ENCODE results near the gene DDB1. TPM values are rescaled to one million over a fixed set of nuclear protein-coding genes. Genes with fewer than 3 reads are reported as not detected.
A peak's percentile ranks its signal among the peaks of the same experiment; 100 is the strongest.

DDB1 gene
- total and polyA plus RNA-seq, 2 of the 13 experiments (the other 11 are each of a cell fraction or from before 2014, with no cell fraction given): 217 to 266 TPM

DNA sequence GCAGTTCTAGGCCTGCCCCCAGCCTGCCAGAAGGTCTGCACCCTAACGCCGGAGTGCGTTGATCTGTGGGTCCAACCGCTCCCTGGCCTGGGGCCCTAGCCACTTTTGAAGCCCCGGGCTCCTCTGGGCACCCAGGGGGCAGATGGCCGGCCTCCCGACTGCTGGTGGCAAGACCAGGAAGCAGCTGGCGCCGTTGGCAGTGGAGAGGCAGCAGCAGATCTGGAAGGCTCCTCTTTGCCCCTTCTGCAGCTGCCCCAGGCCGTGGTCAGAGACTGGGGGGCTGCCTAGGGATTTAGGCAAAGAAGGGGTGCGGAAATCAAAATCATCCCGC is 37.3 kb downstream of the DDB1 start (continued):
- no peak for TF ChIP-seq MEIS1 (CRISPR knock-in tag; IDR thresholded peaks at IDR 0.05; ENCODE audit: borderline replicate concordance)
- peak; percentile 78; the same call in 1 of the 2 replicates for TF ChIP-seq HNRNPL (IDR thresholded peaks at IDR 0.05; ENCODE audit: low read depth, low read length)
- TF ChIP-seq GZF1 (CRISPR knock-in tag; IDR thresholded peaks at IDR 0.05): no peak
- 0 out of 2 replicates have a peak, but pooled peaks have one; percentile 1 for TF ChIP-seq ZSCAN20 (CRISPR knock-in tag; IDR thresholded peaks at IDR 0.05; ENCODE audit: borderline replicate concordance)
- TF ChIP-seq ZNF329 (CRISPR knock-in tag; IDR thresholded peaks at IDR 0.05; ENCODE audit: low read depth): 0 out of 2 replicates have a peak, but pooled peaks have one; percentile 18
- TF ChIP-seq ZNF350 (CRISPR knock-in tag; IDR thresholded peaks at IDR 0.05; ENCODE audit: borderline replicate concordance, low read depth): peak; percentile 38
- TF ChIP-seq ZNF317 (CRISPR knock-in tag; IDR thresholded peaks at IDR 0.05): peak; percentile 7; the same call in 1 of the 2 replicates
- TF ChIP-seq ZNF564 (CRISPR knock-in tag; IDR thresholded peaks at IDR 0.05): peak; percentile 54; the same call in 1 of the 2 replicates
- 0 out of 2 replicates have a peak, but pooled peaks have one; percentile 6 for TF ChIP-seq ZNF430 (CRISPR knock-in tag; IDR thresholded peaks at IDR 0.05)
- no peak for TF ChIP-seq ZNF746 (CRISPR knock-in tag; IDR thresholded peaks at IDR 0.05)
- no peak for TF ChIP-seq ZNF724P (CRISPR knock-in tag; IDR thresholded peaks at IDR 0.05; ENCODE audit: borderline replicate concordance)
- TF ChIP-seq POLR2AphosphoS5 (IDR thresholded peaks at IDR 0.05; ENCODE audit: low read depth, low read length): no peak
- TF ChIP-seq HNF1B (CRISPR knock-in tag; IDR thresholded peaks at IDR 0.05): 0 out of 2 replicates have a peak, but pooled peaks have one; percentile 10
- TF ChIP-seq ZFP82 (CRISPR knock-in tag; IDR thresholded peaks at IDR 0.05; ENCODE audit: borderline replicate concordance): 0 out of 2 replicates have a peak, but pooled peaks have one; percentile 15
- no peak for TF ChIP-seq ETV5 (CRISPR knock-in tag; IDR thresholded peaks at IDR 0.05; ENCODE audit: borderline replicate concordance)
- peak; percentile 10 for TF ChIP-seq TEAD3 (CRISPR knock-in tag; optimal IDR thresholded peaks at IDR 0.05; ENCODE audit: borderline replicate concordance)
- TF ChIP-seq, protein P1, sequence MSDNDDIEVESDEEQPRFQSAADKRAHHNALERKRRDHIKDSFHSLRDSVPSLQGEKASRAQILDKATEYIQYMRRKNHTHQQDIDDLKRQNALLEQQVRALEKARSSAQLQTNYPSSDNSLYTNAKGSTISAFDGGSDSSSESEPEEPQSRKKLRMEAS (IDR thresholded peaks at IDR 0.05): 0 out of 2 replicates have a peak, but pooled peaks have one; percentile 26
- TF ChIP-seq, protein P2, sequence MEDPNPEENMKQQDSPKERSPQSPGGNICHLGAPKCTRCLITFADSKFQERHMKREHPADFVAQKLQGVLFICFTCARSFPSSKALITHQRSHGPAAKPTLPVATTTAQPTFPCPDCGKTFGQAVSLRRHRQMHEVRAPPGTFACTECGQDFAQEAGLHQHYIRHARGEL (CRISPR knock-in tag; IDR thresholded peaks at IDR 0.05): peak; percentile 11; the same call in 1 of the 2 replicates
- peak; percentile 75; the same call in 1 of the 2 replicates for TF ChIP-seq ZNF788 (CRISPR knock-in tag; IDR thresholded peaks at IDR 0.05; ENCODE audit: borderline replicate concordance)
- TF ChIP-seq ZSCAN21 (CRISPR knock-in tag; IDR thresholded peaks at IDR 0.05; ENCODE audit: borderline replicate concordance): no peak
- TF ChIP-seq ZNF660 (CRISPR knock-in tag; IDR thresholded peaks at IDR 0.05; ENCODE audit: borderline replicate concordance, low read depth): 0 out of 2 replicates have a peak, but pooled peaks have one; percentile 12
- TF ChIP-seq ZNF501 (CRISPR knock-in tag; IDR thresholded peaks at IDR 0.05): peak; percentile 13; the same call in 1 of the 2 replicates
- TF ChIP-seq RBM22 (optimal IDR thresholded peaks at IDR 0.05; ENCODE audit: low read length): no peak
- 0 out of 2 replicates have a peak, but pooled peaks have one; percentile 14 for TF ChIP-seq HIVEP1 (CRISPR knock-in tag; IDR thresholded peaks at IDR 0.05)
- TF ChIP-seq SIN3A (IDR thresholded peaks at IDR 0.05; ENCODE audit: borderline replicate concordance, low read depth, low read length): no peak
- TF ChIP-seq ZNF235 (CRISPR knock-in tag; IDR thresholded peaks at IDR 0.05; ENCODE audit: borderline replicate concordance): 0 out of 2 replicates have a peak, but pooled peaks have one; percentile 15
